Fibroblast of skin of left biceps (primary cell): ENCODE data around the gene RRP1B.

Source experiments
- DNase-seq, 2 experiments: peaks; one replicate each; pipeline ENCODE4 v3.0.0-alpha.2; 2013; ENCODE audit warnings: low read depth in 2 of 2

The RRP1B gene

GRCh38 chr21:43726686-43727518 is 67.5 kb downstream of the RRP1B start:
- no peak for DNase-seq

DNA sequence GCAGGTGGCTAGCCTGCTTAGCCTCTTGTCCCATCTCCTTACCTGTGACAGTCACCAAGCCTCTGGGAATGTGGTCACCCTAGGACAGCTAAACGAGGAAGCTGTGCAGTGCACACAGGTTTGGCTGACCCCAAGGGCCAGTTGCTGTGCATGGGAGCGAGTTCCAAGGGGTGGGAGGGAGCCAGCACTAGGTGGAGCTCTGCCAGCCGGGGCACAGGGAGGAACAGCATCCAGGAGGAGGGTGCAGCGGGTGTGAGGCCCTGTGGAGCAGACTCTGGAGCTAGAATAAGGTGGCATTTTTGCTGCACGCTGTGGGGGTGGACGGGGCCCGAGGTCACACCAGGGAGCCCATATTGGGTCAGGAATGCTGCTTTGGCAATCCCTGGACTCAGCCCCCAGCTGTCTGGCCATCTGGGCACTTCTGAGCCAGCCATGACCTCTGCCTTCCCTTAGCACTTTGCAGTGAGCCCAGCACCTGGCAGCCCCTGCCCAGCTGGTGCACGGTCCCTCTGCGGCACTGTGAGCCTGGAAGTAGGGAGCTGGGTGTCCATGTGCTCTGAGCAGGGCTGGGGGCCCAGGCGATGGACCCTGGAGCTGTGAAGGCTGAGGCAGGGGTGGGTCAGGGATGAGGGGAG is 68.3 kb downstream of the RRP1B start:
- DNase-seq = no peak

DNA sequence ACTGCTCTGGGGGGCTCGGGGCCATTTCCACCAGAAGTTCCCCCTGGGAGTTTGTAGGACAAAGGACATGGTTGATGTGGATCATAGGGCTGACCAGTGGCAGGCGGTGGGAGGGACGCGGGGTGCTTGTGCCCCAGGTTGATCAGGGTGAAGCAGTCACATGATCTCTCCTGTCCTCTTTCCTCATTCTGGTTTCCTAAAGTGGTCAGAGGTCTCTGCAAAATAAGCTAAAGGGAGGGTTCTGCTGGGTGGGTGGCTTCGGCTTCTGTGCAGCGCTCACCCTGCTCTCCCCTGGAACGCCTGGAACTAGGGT is 68.8 kb downstream of the RRP1B start:
- no peak for DNase-seq

DNA sequence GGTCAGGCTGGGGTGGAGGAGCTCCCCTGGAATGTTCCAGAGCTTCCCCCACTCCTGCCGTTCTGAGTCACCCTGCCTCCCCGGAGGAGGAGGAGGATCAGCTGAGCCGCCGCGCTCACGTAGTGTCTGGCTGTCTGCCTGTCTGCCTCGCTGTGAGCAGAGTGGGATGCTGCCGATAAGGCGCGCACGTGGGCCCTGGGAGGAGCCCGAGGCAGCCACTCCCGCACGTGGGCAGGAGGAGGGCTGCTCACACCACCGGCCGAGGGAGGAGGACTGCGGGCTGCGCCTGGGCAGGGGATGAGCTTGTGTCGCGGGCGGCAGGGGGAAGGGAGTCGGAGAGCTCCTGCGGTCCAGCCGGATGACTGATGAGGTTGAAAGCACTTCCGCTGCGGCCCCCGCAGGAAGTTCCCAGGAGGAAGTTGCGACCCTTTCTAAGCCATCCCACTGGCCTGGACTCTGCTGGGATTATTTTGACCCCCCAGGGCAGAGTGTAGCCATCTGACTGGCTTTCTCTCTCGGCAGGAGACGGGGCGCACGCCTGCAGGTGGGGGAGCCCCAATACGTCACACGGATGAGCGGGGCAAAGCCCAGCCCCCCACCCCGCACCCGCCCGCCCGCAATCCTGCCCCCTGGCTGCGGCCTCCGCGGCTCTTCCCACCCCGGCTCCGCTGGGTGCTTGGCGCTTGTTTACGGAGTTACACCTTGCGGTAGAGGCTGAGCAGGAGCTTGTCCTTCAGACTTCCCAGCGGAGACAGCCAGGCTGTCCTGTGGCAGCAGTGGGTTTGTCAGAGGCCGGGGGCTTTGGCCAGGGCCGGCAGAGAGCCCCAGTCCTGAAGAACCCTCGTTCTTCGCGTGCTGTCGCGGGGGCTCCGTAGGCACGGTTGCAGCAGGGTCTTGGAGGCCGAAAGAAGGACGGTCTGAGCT is 69.4 kb downstream of the RRP1B start:
- peak; percentile 94 to 95 for DNase-seq

- DNase-seq = no peak
Observed at GRCh38 chr21:43731476-43731875, 72.1 kb downstream of the RRP1B start.

DNA sequence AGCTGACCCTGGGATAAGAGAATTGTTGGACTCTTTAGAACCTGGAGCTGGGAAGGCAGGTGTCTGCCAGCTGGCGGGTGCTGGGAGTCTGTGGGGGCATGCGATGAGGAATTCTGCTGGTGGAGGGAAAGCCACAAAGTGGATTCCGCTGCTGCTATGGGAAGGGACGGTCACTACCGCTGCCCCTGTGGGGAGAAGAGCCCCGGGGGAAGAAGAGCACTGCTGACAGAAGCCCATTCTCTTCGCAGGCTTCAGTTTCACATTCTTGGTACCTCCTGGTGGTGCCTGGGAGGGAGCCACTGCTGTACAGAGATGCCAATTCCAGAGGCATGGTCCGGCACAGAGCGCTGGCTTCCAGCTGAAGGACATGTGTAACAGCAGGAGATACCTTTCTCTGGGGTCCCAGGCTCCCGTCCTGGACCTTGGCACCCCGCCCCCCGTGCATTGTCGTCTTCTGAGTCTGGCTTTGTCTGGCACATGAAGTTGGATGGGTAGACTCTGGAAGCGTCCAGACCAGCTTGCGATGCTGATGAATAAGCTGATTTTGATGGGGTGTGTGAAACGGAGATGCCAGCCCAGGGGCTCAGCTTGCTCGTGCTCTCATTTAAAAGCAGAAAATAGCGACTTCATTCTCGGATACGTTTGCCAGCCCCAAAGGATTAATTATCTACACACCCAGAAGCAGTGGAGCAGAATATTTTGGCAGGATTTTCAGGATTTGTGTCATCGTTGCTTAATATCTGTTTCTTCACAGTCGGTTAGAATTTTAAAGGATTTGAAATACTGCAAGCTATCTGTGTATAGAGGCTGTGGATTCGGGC is 72.7 kb downstream of the RRP1B start:
- no peak for DNase-seq

DNA sequence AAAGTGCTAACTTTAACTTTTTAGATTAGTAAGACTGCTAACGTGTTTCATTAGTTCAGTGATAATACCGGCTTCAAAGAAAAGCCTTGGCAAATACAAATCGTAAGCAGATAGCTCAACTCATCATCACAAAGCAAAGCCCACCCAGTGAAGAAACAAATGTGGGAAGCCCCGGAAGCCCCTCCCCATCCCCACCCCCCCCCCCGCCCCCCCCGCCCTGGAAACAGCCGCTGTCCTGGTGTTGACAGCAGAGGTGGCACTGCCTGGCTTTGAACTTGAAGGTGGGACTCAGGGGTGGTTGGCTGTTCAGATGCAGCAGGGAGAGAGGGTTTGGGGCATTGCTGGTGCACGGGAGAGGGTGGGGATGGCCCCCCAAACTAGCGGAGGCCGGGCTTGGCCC is 73.7 kb downstream of the RRP1B start:
- DNase-seq = no peak

GRCh38 chr21:43733529-43734071 is 74.2 kb downstream of the RRP1B start:
- DNase-seq = no peak

GRCh38 chr21:43734131-43734927 is 75.0 kb downstream of the RRP1B start:
- no peak for DNase-seq

DNA sequence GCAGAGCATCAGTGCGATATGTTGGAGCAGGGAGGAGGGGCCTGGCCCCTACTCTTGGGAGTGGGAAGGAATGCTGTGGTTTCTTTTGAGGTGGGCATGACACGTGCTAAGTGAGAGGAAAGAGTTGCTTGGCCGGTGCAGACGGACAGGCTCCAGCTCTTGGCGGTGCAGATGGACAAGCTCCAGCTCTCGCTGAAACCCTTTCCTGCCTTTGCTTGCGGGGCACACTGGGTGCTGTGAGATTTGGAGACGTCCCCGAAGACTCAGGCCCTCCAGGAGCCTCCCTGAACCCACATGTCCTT is 75.5 kb downstream of the RRP1B start:
- DNase-seq = no peak

GRCh38 chr21:43735236-43736091 is 76.1 kb downstream of the RRP1B start:
- DNase-seq = no peak

DNA sequence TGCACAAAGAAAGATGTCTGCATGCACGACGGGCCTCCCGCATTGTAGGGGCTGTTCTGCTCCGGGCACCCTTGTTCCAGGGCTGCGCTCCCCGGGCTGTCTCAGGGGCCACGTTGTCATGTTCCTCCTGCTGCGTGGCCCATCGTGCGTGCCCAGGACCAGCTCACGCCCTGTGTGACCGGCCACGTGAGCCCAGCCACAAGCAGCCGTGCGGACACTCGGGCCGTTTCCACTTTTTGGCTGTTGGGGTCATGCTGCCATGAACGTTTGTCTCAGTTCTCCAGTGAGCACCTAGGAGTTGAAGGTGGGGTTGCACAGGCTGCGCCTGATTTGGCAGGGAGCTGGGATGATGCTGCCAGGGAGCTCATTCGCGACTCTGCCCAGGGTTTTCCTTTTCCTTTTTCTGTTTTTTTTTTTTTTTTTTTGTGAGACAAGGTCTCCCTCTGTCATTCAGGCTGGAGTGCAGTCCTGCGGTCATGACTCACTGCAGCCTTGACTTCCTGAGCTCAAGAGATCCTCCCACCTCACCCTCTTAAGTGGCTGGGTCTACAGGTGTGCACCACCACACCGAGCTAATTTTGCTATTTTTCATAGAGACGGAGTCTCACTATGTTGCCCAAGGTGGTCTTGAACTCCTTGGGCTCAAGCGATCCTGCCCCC is 77.0 kb downstream of the RRP1B start:
- DNase-seq = no peak

DNA sequence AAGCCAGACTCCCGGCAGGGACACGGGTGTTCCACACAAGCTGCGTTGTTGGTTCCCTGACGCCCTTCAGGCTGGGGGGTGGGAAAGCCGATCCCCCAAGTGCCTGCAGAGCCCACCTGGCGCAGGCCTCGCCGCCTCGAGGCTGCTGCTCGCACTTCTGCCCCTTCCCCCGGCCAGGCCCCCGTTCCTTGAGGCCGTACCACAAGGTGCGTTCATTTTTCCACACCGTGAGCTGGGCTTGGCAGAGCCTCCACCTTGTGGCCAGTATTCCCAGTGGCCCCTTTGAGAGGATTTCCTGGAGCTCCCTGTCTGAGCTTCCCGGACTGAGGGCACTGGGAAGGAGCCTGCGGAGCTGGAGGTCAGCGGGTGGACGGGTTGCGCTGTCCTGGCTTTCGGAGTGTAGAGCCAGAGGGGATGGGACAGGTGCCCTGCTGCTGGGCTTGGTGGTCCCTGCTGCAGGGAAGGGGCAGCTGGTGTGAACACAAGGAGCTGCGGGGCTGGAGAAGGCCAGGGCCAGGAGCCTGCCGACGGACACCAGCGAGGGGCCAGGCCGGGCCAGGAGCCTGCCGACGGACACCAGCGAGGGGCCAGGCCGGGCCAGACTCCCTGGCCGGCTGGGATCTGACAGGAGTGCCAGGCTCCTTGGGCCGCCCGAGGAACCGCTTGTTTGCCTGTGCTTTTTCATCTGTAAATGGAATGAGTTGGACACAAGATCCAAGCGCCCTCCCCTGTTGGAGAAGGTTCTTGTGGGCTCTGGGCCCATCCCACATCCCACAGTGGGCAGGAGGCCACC is 78.0 kb downstream of the RRP1B start:
- no peak for DNase-seq

DNA sequence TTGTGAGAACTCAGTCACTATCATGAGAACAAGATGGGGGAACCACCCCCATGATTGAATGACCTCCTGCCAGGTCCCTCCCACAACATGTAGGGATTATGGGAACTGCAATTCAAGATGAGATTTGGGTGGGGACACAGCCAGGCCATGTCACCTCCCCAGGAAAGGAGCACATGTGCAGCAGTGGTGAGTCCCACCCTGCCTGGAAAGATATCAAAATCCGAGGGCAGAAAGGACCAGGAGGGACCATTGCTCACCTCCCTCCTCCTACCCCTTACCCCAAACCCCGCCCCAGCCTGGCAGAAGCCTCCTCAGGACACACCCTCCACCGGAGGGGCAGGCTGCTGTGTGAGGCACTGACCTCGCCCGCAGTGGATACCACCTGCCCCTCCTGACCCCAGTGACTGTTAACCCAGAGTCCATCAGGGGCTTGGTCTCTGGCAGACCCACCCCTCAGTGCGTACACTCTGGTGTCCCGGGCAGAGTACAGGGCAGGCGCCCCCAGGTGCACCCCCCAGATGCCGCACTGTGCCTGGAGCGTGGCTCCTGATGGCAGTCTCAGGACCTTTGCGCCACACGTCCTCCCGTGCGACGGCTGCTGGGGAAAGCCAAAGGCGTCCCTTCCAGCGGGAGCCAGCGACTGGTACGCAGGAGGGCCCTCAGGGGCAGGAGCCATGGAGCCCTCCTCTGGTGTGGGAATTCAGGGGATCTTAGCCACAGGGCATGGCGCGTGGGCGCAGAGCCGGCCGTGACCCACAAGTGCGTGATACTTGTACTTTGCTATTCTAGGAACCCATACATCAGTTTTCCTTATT is 80.5 kb downstream of the RRP1B start:
- no peak for DNase-seq

- DNase-seq = no peak
Observed at GRCh38 chr21:43740497-43741156, 81.3 kb downstream of the RRP1B start.

DNA sequence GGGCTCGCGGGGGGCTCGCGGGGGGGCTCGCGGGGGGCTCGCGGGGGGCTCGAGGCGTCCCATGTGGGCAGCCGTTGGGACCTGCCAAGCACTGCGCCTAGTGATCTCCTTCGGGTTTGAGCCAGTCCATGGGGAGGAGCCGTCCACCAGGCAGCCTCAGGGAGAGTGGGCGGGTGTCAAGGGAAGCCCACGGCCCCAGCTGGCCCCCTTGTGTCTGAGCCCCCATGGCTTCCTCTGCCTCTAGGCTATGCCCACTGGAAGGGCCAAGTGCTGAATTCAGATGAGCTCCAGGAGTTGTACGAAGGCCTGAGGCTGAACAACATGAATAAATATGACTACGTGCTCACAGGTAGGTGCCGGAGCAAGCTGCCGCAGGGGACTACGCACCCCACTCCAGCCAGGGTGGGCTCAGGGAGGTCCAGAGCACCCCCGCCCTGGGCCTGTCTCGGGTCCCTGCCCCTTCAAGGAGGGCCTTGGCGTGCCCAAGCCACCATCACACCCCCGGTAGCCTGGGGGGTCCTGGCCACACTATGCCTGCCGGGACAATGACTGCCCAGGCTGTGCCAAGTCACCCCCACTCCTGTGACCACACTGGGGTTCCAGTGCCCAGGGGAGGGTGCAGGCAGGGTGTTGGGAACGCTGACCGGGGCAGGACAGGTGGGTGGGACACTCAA is 82.2 kb downstream of the RRP1B start:
- no peak for DNase-seq
